MCF 10A (cell line): Measurements from ENCODE around the gene SUGP1. TPM values are rescaled to one million over a fixed set of nuclear protein-coding genes. Genes with fewer than 3 reads are reported as not detected.

Experiments used
- BruUV-seq: library from RNA; stranded (reverse); fragments of 400-500 nt; replicated peaks from 2 replicates; lab custom pipeline; 2021; lab: Mats Ljungman, UMichigan
- CTCF ChIA-PET: fragments of 300-600 bp; sonication (Branson Sonifier 250); formaldehyde crosslinking; extraction: SDS; loops from one replicate; lab custom pipeline; 2021; ENCODE audit warnings: antibody characterized with exemption, inconsistent platforms; lab: Yijun Ruan, JAX
- POLR2A ChIA-PET: fragments of 300-600, 350-650 bp; sonication (Branson Sonifier 250); formaldehyde crosslinking; extraction: SDS; loops from one replicate; lab custom pipeline; 2020; ENCODE audit warnings: antibody characterized with exemption, inconsistent platforms; lab: Yijun Ruan, JAX
- DNase-seq: peaks from one replicate; pipeline ENCODE4 v3.0.0-alpha.2; 2018; ENCODE audit not compliant: unreplicated experiment
- H3K27ac Mint-ChIP-seq: one replicate; pipeline ENCODE4 v1.8.0; 2022; ENCODE audit warnings: mild to moderate bottlenecking, low read depth, mixed read lengths; ENCODE audit not compliant: unreplicated experiment
- H3K27me3 Mint-ChIP-seq: one replicate; pipeline ENCODE4 v1.8.0; 2022; ENCODE audit warnings: mixed read lengths; ENCODE audit not compliant: insufficient read depth, unreplicated experiment
- H3K36me3 Mint-ChIP-seq: one replicate; pipeline ENCODE4 v1.8.0; 2022; ENCODE audit warnings: mild to moderate bottlenecking, moderate library complexity, mixed read lengths; ENCODE audit not compliant: insufficient read depth, unreplicated experiment
- H3K4me1 Mint-ChIP-seq: one replicate; pipeline ENCODE4 v1.8.0; 2022; ENCODE audit warnings: mixed read lengths; ENCODE audit not compliant: insufficient read depth, unreplicated experiment
- H3K4me3 Mint-ChIP-seq: one replicate; pipeline ENCODE4 v1.8.0; 2022; ENCODE audit warnings: mild to moderate bottlenecking, moderate library complexity, mixed read lengths; ENCODE audit not compliant: unreplicated experiment
- H3K9me3 Mint-ChIP-seq: one replicate; pipeline ENCODE4 v1.8.0; 2022; ENCODE audit warnings: mixed read lengths; ENCODE audit not compliant: unreplicated experiment
- CTCF ChIP-seq: fragments of 200-600 bp; IDR thresholded peaks from one replicate; pipeline ENCODE4 v1.8.0; 2022; ENCODE audit warnings: antibody characterized with exemption, mild to moderate bottlenecking; ENCODE audit not compliant: unreplicated experiment
- intact Hi-C: fragments of 100-400 bp; cut with micrococcal nuclease; formaldehyde crosslinking; loops from 2 replicates; pipeline ENCODE4 v1.14.1; 2022
- total RNA-seq: library from RNA; stranded (reverse); gene quantifications from 2 replicates; pipeline ENCODE4 v1.2.3, GENCODE V29; 2022

The SUGP1 gene
- total RNA-seq, 1 experiment from 2014 or later = 51.1 TPM

- Mint-ChIP-seq H3K4me1 (no peaks in the 10 kb centered on the region), H3K9me3 (no peaks in the 10 kb centered on the region), H3K4me3 (no peak overlapping the region), H3K27me3 (no peaks in the 10 kb centered on the region), H3K27ac (no peak overlapping the region), H3K36me3 (peaks cover 53% of the 10 kb centered on the region)
- no peak for DNase-seq
- ChIA-PET CTCF (no interaction called here), POLR2A (no interaction called here)
- TF ChIP-seq CTCF = no peak
- intact Hi-C loops = no loop called here
- no TSS peak for BruUV-seq
These were observed 16.9 kb downstream of the SUGP1 start for GRCh38 chr19:19303411-19303810.

GRCh38 chr19:19300613-19301012 lies 19.7 kb downstream of the SUGP1 start:
- Mint-ChIP-seq H3K27ac (no peak overlapping the region), H3K4me1 (no peaks in the 10 kb centered on the region), H3K4me3 (no peak overlapping the region), H3K27me3 (no peaks in the 10 kb centered on the region), H3K9me3 (no peaks in the 10 kb centered on the region), H3K36me3 (peaks cover 38% of the 10 kb centered on the region)
- no peak for TF ChIP-seq CTCF
- no peak for DNase-seq
- CTCF ChIA-PET = no interaction called here
- POLR2A ChIA-PET = no interaction called here
- no TSS peak for BruUV-seq
- intact Hi-C loops = no loop called here

- peaks cover 49% of the 10 kb centered on the region for H3K36me3 Mint-ChIP-seq
- no TSS peak for BruUV-seq
- intact Hi-C loops = no loop called here
- no peak for DNase-seq
- CTCF ChIA-PET = interaction anchor here (0.6 to 1.5 kb wide), 2 partner anchors 45 to 186 kb away, joined by 3 read pairs; no protein-coding TSS in a partner anchor
- no peak for TF ChIP-seq CTCF
- no peaks in the 10 kb centered on the region for H3K9me3 Mint-ChIP-seq
- POLR2A ChIA-PET = no interaction called here
- H3K4me1 Mint-ChIP-seq = no peaks in the 10 kb centered on the region
- H3K27ac Mint-ChIP-seq = no peak overlapping the region
- no peak overlapping the region for H3K4me3 Mint-ChIP-seq
- H3K27me3 Mint-ChIP-seq = no peaks in the 10 kb centered on the region
These were observed 22.6 kb downstream of the SUGP1 start for GRCh38 chr19:19297759-19298158.

- ChIA-PET CTCF (interaction anchor here (0.6 to 1.5 kb wide), 2 partner anchors 45 to 186 kb away, joined by 3 read pairs; no protein-coding TSS in a partner anchor), POLR2A (no interaction called here)
- intact Hi-C loops = no loop called here
- Mint-ChIP-seq H3K27ac (no peak overlapping the region), H3K27me3 (no peaks in the 10 kb centered on the region), H3K36me3 (peaks cover 52% of the 10 kb centered on the region), H3K4me1 (no peaks in the 10 kb centered on the region), H3K4me3 (no peak overlapping the region), H3K9me3 (no peaks in the 10 kb centered on the region)
- no TSS peak for BruUV-seq
- DNase-seq = no peak
- no peak for TF ChIP-seq CTCF
These were observed 23.2 kb downstream of the SUGP1 start for GRCh38 chr19:19296953-19297689.
